K562 (cell line): Measurements from ENCODE around the gene TMEM205. TPM values are rescaled to one million over a fixed set of nuclear protein-coding genes. Genes with fewer than 3 reads are reported as not detected.

ENCODE experiments used
- ATAC-seq: fragments of 200-7000 bp; cut with Tn5 transposase; 3 replicates; pipeline ENCODE4 v1.9.1; 2020; ENCODE audit warnings: moderate library complexity
- Bru-seq: library from RNA; stranded (reverse); fragments of 400-500 nt; gene quantifications from one replicate; lab custom pipeline; 2021; lab: Mats Ljungman, UMichigan
- BruChase-seq, 2 experiments: library from RNA; stranded (reverse); fragments of 400-500 nt; gene quantifications; one replicate each; lab custom pipeline; 2021; lab: Mats Ljungman, UMichigan
- BruUV-seq: library from RNA; stranded (reverse); fragments of 400-500 nt; replicated peaks from 2 replicates; lab custom pipeline; 2021; lab: Mats Ljungman, UMichigan
- CTCF ChIA-PET: fragments of 300-600 bp; formaldehyde crosslinking; extraction: SDS; loops from one replicate; lab custom pipeline; 2021; ENCODE audit warnings: low intra/inter-chr PET ratio; lab: Yijun Ruan, JAX
- POLR2A ChIA-PET: fragments of 300-600, 350-650 bp; sonication (Branson Sonifier 250); formaldehyde crosslinking; extraction: SDS; loops from one replicate; lab custom pipeline; 2021; ENCODE audit warnings: antibody characterized with exemption, inconsistent platforms; lab: Yijun Ruan, JAX
- DNase-seq, 4 experiments: peaks; one replicate each; pipeline versions ENCODE4 v3.0.0 to v3.0.0-alpha.2; 2011 to 2018; ENCODE audit warnings: low spot score in 3 of 4, mixed read lengths in 3 of 4; ENCODE audit errors: extremely low read depth in 1 of 4
- FAIRE-seq: peaks from 2 replicates; lab custom pipeline; 2011; peaks lifted over from hg19 to GRCh38; lab: Jason Lieb, UNC
- H2AFZ ChIP-seq: 2 replicates; pipeline ENCODE4 v1.6.0; 2011; ENCODE audit warnings: low read depth, low read length, control low read depth, inconsistent platforms
- H3K27ac ChIP-seq: fragments of 200-600 bp; 3 replicates; pipeline ENCODE4 v1.8.0; 2011; ENCODE audit warnings: low read depth, mild to moderate bottlenecking, control low read depth, inconsistent platforms, low read length, moderate library complexity, mixed read lengths; ENCODE audit errors: extremely low read depth
- H3K27me3 ChIP-seq, 2 experiments: fragments of 300-600 bp in 1 of 2; 2 replicates in 1 of 2; 3 replicates in 1 of 2; pipeline versions ENCODE4 v1.6.0 to v1.8.0; 2011; ENCODE audit warnings: inconsistent platforms in 2 of 2, low read length in 2 of 2, mild to moderate bottlenecking in 1 of 2, mixed read lengths in 1 of 2, moderate library complexity in 1 of 2; ENCODE audit not compliant: control insufficient read depth in 2 of 2, insufficient read depth in 2 of 2
- H3K36me3 ChIP-seq: fragments of 300-600 bp; 3 replicates; pipeline ENCODE4 v1.8.0; 2011; ENCODE audit warnings: mild to moderate bottlenecking, low read length, inconsistent platforms; ENCODE audit not compliant: control insufficient read depth, insufficient read depth
- H3K4me1 ChIP-seq, 2 experiments: fragments of 200-600 bp in 1 of 2; replicated peaks in 1 of 2; 2 replicates in 1 of 2; 3 replicates in 1 of 2; pipeline versions ENCODE4 v1.5.1 to v1.8.0; 2011; ENCODE audit warnings: inconsistent platforms in 2 of 2, low read length in 2 of 2, mild to moderate bottlenecking in 1 of 2, mixed read lengths in 1 of 2, moderate library complexity in 1 of 2; ENCODE audit not compliant: control insufficient read depth in 2 of 2, insufficient read depth in 2 of 2
- H3K4me2 ChIP-seq: 2 replicates; pipeline ENCODE4 v1.6.1; 2011; ENCODE audit warnings: low read length, control low read depth, inconsistent platforms, mixed read lengths; ENCODE audit not compliant: insufficient read depth
- H3K4me3 ChIP-seq: fragments of 200-600 bp; sonication (generic), shearing (Covaris generic); 2 replicates; pipeline ENCODE4 v1.5.1; 2016; ENCODE audit warnings: control low read depth, inconsistent platforms
- H3K79me2 ChIP-seq: fragments of 200-600 bp; 3 replicates; pipeline ENCODE4 v1.8.0; 2011; ENCODE audit warnings: low read length, inconsistent platforms; ENCODE audit not compliant: control insufficient read depth, insufficient read depth
- H3K9ac ChIP-seq, 2 experiments: 2 replicates each; pipeline versions ENCODE4 v1.6.0 to v1.6.1; 2011; ENCODE audit warnings: low read depth in 2 of 2, low read length in 2 of 2, control low read depth in 1 of 2, inconsistent platforms in 1 of 2, mild to moderate bottlenecking in 1 of 2, mixed read lengths in 1 of 2; ENCODE audit not compliant: insufficient read depth in 1 of 2
- H3K9me1 ChIP-seq: one replicate; pipeline ENCODE4 v1.6.0; 2011; ENCODE audit warnings: inconsistent platforms, mild to moderate bottlenecking, low read length, moderate library complexity; ENCODE audit not compliant: control insufficient read depth, insufficient read depth
- H3K9me3 ChIP-seq: replicated peaks from 2 replicates; pipeline ENCODE4 v1.5.1; 2011; ENCODE audit warnings: low read depth, low read length, inconsistent platforms; ENCODE audit not compliant: control insufficient read depth, insufficient read depth
- H4K20me1 ChIP-seq: replicated peaks from 2 replicates; pipeline ENCODE4 v1.6.1; 2011; ENCODE audit warnings: low read length, inconsistent platforms, mixed read lengths; ENCODE audit not compliant: control insufficient read depth, insufficient read depth
- ATF2 ChIP-seq: sonication (generic); formaldehyde crosslinking; IDR thresholded peaks from 2 replicates; pipeline ENCODE4 v1.8.1; 2022; ENCODE audit warnings: missing genetic modification reagents
- L3MBTL2 ChIP-seq: fragments of 450-650 bp; IDR thresholded peaks from 2 replicates; pipeline ENCODE4 v1.6.1; 2016; ENCODE audit warnings: mild to moderate bottlenecking, moderate library complexity
- POLR2B ChIP-seq: fragments of 450-650 bp; IDR thresholded peaks from 2 replicates; pipeline ENCODE4 v1.6.1; 2018; ENCODE audit warnings: low read depth; ENCODE audit not compliant: partially characterized antibody
- SAFB2 ChIP-seq: fragments of 200-400 bp; formaldehyde crosslinking; IDR thresholded peaks from 2 replicates; pipeline ENCODE4 v1.6.1; 2018; ENCODE audit warnings: borderline replicate concordance, low read length, low read depth, moderate library complexity; ENCODE audit not compliant: severe bottlenecking
- SAP30 ChIP-seq: fragments of 200-600 bp; sonication (generic); IDR thresholded peaks from 2 replicates; pipeline ENCODE4 v1.6.1; 2012; ENCODE audit warnings: borderline replicate concordance, low read depth, mild to moderate bottlenecking, moderate library complexity, low read length, control low read depth, inconsistent platforms; ENCODE audit not compliant: insufficient read depth, poor library complexity, severe bottlenecking
- TOE1 ChIP-seq, 2 experiments: fragments of 450-650 bp in 1 of 2; sonication (generic) in 1 of 2; formaldehyde crosslinking in 1 of 2; IDR thresholded peaks; 2 replicates each; pipeline versions ENCODE4 v1.7.1 to v1.8.0; 2016 to 2022; ENCODE audit warnings: borderline replicate concordance in 2 of 2, mild to moderate bottlenecking in 2 of 2, antibody characterized with exemption in 1 of 2, inconsistent platforms in 1 of 2, low read depth in 1 of 2, missing genetic modification reagents in 1 of 2, moderate library complexity in 1 of 2
- WGBS: fragments of 100-300 bp; shearing (Covaris generic); methylation state at CpG from one replicate; pipeline ENCODE4 v1.1.6; 2016; ENCODE audit warnings: low coverage, mixed read lengths; ENCODE audit not compliant: insufficient coverage; ENCODE audit errors: missing lambda C conversion rate; 5-methylcytosine and 5-hydroxymethylcytosine counted together
- in situ Hi-C: fragments of 300-500 bp; cut with MboI; formaldehyde crosslinking; loops from 4 replicates; pipeline ENCODE4 v1.15.0; 2018; ENCODE audit warnings: inconsistent platforms, mixed read lengths
- intact Hi-C: fragments of 100-400 bp; cut with micrococcal nuclease; formaldehyde crosslinking; loops from 2 replicates; pipeline ENCODE4 v1.14.2; 2022
- long read RNA-seq, 3 experiments: library from polyadenylated mRNA in 2 of 3; library from RNA in 1 of 3; unstranded in 2 of 3; stranded (forward) in 1 of 3; transcript quantifications; one replicate each; pipeline ENCODE4 v2.0.0, GENCODE V29; 2019 to 2022
- polyA minus RNA-seq, 3 experiments: library from RNA; depleted of rRNA, polyadenylated mRNA; stranded (reverse); fragments of >200 nt; gene quantifications; 2 replicates each; pipeline ENCODE4 v1.2.3, GENCODE V29; 2011
- polyA plus RNA-seq, 8 experiments: library from polyadenylated mRNA; depleted of rRNA in 4 of 8; stranded (reverse) in 5 of 8; unstranded in 3 of 8; fragments of >200 nt; fragmentation: Nextera tagmentation in 2 of 8; fragmentation: Illumina TruSeq in 1 of 8; extraction: Ambion mirVana in 2 of 8; extraction: Trizol in 1 of 8; gene quantifications; 2 replicates each; pipeline versions ENCODE4 v1.2.1 to v1.2.3, GENCODE V29; 2011 to 2014; ENCODE audit warnings: inconsistent platforms in 1 of 8, missing spikeins in 1 of 8
- total RNA-seq, 7 experiments: library from RNA; depleted of rRNA in 6 of 7; stranded (reverse); fragments of >200 nt in 6 of 7; fragmentation: Illumina TruSeq in 2 of 7; extraction: Trizol in 2 of 7; gene quantifications; 2 replicates each; pipeline versions ENCODE4 v1.2.1 to v1.2.3, GENCODE V29; 2011 to 2021; ENCODE audit warnings: low replicate concordance in 1 of 7
- TF ChIP-seq, protein P1 (sequence below): fragments of 250-450 bp; sonication (Bioruptor Pico); IDR thresholded peaks from 2 replicates; pipeline ENCODE4 v1.9.0; 2021; ENCODE audit warnings: mild to moderate bottlenecking, inconsistent platforms

Gene TMEM205
- total RNA-seq (2011; cell fraction: chromatin; rRNA removed; ENCODE audit: low replicate concordance), result 24.9 and 71.9 TPM in 2 replicates
- 125 and 126 TPM in 2 replicates for total RNA-seq (2011; cell fraction: nucleolus; rRNA removed)
- total RNA-seq (2011; cell fraction: nucleoplasm; rRNA removed), result 67.8 and 77.4 TPM in 2 replicates
- 63.3 and 68.9 TPM in 2 replicates for total RNA-seq (2014; rRNA removed)
- total RNA-seq (2014; rRNA removed; fragmentation: Illumina TruSeq; extraction: Trizol), result 21.2 and 26.1 TPM in 2 replicates
- total RNA-seq (2015; rRNA removed; fragmentation: Illumina TruSeq; extraction: Trizol), result 32.0 and 33.7 TPM in 2 replicates
- 44.1 and 45.6 TPM in 2 replicates for total RNA-seq (2021)
- 57.7 and 68.8 TPM in 2 replicates for polyA plus RNA-seq (2011; rRNA removed)
- polyA plus RNA-seq (2011; cell fraction: cytosol; rRNA removed), result 179 and 221 TPM in 2 replicates
- 92.4 and 97.3 TPM in 2 replicates for polyA plus RNA-seq (2011; cell fraction: nucleus; rRNA removed)
- 57.1 and 57.4 TPM in 2 replicates for polyA plus RNA-seq (2012)
- 72.6 and 73.2 TPM in 2 replicates for polyA plus RNA-seq (2014; fragmentation: Illumina TruSeq; extraction: Trizol)
- 10 to 100 TPM; 21.3 to 27.3 TPM for polyA plus RNA-seq (2014; fragmentation: Nextera tagmentation; extraction: Ambion mirVana)
- polyA plus RNA-seq (2014; rRNA removed), result 81.5 and 83.8 TPM in 2 replicates
- 30.4 and 35.1 TPM in 2 replicates for polyA minus RNA-seq (2011; rRNA and poly(A)+ RNA removed)
- polyA minus RNA-seq (2011; cell fraction: cytosol; rRNA and poly(A)+ RNA removed), result 26.4 and 28.5 TPM in 2 replicates
- polyA minus RNA-seq (2011; cell fraction: nucleus; rRNA and poly(A)+ RNA removed), result 4.7 and 11.6 TPM in 2 replicates
- Bru-seq, nascent RNA, result percentile 70 among the genes with signal in this experiment
- percentile 67 among the genes with signal in this experiment for BruChase-seq, experiment 1, labeled RNA remaining after a 2-hour chase
- percentile 70 among the genes with signal in this experiment for BruChase-seq, experiment 2, labeled RNA remaining after a 6-hour chase
- long read RNA-seq, experiment 1, transcript TMEM205-202 (4 exons, 916 nt), result minor isoform, 5 of 48 reads
- long read RNA-seq, experiment 1, transcript TMEM205-205 (4 exons, 677 nt), result minor isoform, 7 of 48 reads
- long read RNA-seq, experiment 1, transcript TMEM205-216 (4 exons, 792 nt), result major isoform, 20 of 48 reads
- long read RNA-seq, experiment 1, transcript TMEM205-201 (3 exons, 1,034 nt), result minor isoform, 5 of 48 reads
- long read RNA-seq, experiment 1, partial matches to known transcripts, result 0 of 48 reads
- long read RNA-seq, experiment 1, other reads (novel, unspliced or antisense), result 6 of 48 reads
- long read RNA-seq, experiment 2, transcript TMEM205-210 (4 exons, 840 nt), result minor isoform, 13 of 49 reads
- long read RNA-seq, experiment 2, transcript TMEM205-216 (4 exons, 792 nt), result major isoform, 24 of 49 reads
- long read RNA-seq, experiment 2, partial matches to known transcripts, result 0 of 49 reads
- long read RNA-seq, experiment 2, other reads (novel, unspliced or antisense), result 5 of 49 reads
- long read RNA-seq, experiment 3, transcript TMEM205-216 (4 exons, 792 nt), result major isoform, 28 of 40 reads
- long read RNA-seq, experiment 3, transcript TMEM205-210 (4 exons, 840 nt), result minor isoform, 7 of 40 reads
- long read RNA-seq, experiment 3, partial matches to known transcripts, result 0 of 40 reads
- long read RNA-seq, experiment 3, other reads (novel, unspliced or antisense), result 0 of 40 reads

DNA sequence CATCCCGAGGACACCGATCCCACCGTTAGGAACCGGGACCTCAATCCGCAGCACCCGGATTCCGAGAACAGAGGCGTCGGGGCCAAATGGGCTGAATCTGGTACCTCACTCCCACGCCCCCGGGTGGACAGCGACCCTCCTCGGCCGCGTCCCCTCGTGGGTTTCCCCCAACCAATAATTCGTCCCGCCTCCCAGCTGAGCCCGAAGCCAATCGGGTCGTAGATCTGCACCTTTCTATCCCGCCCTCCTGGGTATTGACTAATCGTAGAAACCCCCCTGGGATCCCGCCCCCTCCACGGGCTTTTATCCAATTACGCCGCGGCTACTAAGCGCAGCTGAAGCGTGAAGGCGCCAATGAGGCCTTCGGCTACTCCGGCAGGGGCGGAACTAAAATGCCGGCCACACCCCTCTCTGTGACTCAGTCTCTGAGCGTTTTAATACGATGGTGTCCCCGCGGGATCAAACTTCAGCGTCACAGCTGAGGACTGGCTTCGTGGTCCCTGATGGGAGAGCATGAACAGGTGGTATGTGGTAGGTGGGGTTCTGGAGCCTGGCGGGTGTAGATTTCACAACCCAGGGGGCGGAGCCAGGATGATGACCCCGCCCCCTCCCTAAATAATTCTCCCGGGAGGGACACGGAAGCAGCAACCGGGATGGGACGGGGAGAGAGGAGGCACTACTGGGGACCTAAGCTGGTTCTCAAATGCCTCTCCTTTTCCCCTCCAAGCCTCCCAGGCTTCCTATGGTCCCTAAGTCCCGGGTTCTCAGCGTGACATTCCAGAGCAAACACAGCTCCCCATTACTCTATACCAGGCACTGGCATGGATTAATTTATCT is at the start of gene TMEM205, which contains the start of gene CCDC159:
Gene TMEM205, minus strand, starts transcription at position 165 of the 837 bp plus-strand sequence. CDS start 649 bp downstream, outside the sequence.
Gene CCDC159, plus strand, starts transcription at position 416 of the 837 bp plus-strand sequence. Its CDS starts 88 bp downstream, at position 504.
- ATAC-seq (peak; percentile 97), FAIRE-seq (peak; percentile 99), DNase-seq (peak; percentile 92 to 99 (median 96))
- ChIA-PET POLR2A (interaction anchor here (0.6 to 2.1 kb wide), 8 partner anchors 8 to 151 kb away, joined by 3 to 13 read pairs (median 3); partner anchors contain the start of gene SWSAP1), CTCF (no interaction called here)
- peak within 1 kb of the TSS; percentile 93 for H3K4me2 ChIP-seq
- peaks cover 2% of the 10 kb centered on the region for H3K9me1 ChIP-seq
- H3K36me3 ChIP-seq, result no peaks in the 10 kb centered on the region
- TSS peak; percentile 90 for BruUV-seq
- H3K9me3 ChIP-seq, result peaks cover 6% of the 10 kb centered on the region; the same call in 1 of the 2 replicates
- intact Hi-C loops (no loop called here), in situ Hi-C loops (no loop called here)
- H3K4me3 ChIP-seq, result peak within 1 kb of the TSS; percentile 61
- WGBS, result under 1% methylated on average over 43 of the region's 50 CpGs
- no peaks in the 10 kb centered on the region for H3K79me2 ChIP-seq
- peak within 1 kb of the TSS; percentile 67 for H3K27ac ChIP-seq
- H3K27me3 ChIP-seq, result no peaks in the 10 kb centered on the region
- H4K20me1 ChIP-seq, result no peaks in the 10 kb centered on the region
- peaks cover 20 to 34% of the 10 kb centered on the region in 2 experiments; a peak in 4 of 5 replicates for H3K4me1 ChIP-seq
- peak within 1 kb of the TSS; percentile 98 for H2AFZ ChIP-seq
- H3K9ac ChIP-seq, result peak within 1 kb of the TSS; percentile 72 to 91
- TF ChIP-seq TOE1 (IDR thresholded peaks at IDR 0.05; ENCODE audit: borderline replicate concordance) (0 out of 2 replicates have a peak, but pooled peaks have one; percentile 47), TOE1 (CRISPR knock-in tag; IDR thresholded peaks at IDR 0.05; ENCODE audit: borderline replicate concordance, low read depth) (no peak), SAFB2 (no peak), ATF2 (CRISPR knock-in tag) (no peak), SAP30 (no peak), POLR2B (peak; percentile 20), L3MBTL2 (peak; percentile 96)
- TF ChIP-seq, protein P1, sequence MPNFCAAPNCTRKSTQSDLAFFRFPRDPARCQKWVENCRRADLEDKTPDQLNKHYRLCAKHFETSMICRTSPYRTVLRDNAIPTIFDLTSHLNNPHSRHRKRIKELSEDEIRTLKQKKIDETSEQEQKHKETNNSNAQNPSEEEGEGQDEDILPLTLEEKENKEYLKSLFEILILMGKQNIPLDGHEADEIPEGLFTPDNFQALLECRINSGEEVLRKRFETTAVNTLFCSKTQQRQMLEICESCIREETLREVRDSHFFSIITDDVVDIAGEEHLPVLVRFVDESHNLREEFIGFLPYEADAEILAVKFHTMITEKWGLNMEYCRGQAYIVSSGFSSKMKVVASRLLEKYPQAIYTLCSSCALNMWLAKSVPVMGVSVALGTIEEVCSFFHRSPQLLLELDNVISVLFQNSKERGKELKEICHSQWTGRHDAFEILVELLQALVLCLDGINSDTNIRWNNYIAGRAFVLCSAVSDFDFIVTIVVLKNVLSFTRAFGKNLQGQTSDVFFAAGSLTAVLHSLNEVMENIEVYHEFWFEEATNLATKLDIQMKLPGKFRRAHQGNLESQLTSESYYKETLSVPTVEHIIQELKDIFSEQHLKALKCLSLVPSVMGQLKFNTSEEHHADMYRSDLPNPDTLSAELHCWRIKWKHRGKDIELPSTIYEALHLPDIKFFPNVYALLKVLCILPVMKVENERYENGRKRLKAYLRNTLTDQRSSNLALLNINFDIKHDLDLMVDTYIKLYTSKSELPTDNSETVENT, result 0 out of 2 replicates have a peak, but pooled peaks have one; percentile 31
